Measurements from ENCODE around the gene CRYBG1.

The CRYBG1 gene

GRCh38 chr6:106614166-106614565 is 253.6 kb downstream of the CRYBG1 start:
- TF ChIP-seq CTCF (conservative IDR thresholded peaks at IDR 0.05; ENCODE audit: low read depth, low read length): no peak
- no peak overlapping the region for H3K4me3 ChIP-seq (ENCODE audit: low read depth, low read length)
- DNase-seq (ENCODE audit: low read depth): no peak

GRCh38 chr6:106614592-106615257 is 254.2 kb downstream of the CRYBG1 start:
- DNase-seq (ENCODE audit: low read depth): no peak
- no peak overlapping the region for H3K4me3 ChIP-seq (ENCODE audit: low read depth, low read length)
- no peak for TF ChIP-seq CTCF (conservative IDR thresholded peaks at IDR 0.05; ENCODE audit: low read depth, low read length)

GRCh38 chr6:106617302-106617701 is 256.8 kb downstream of the CRYBG1 start:
- DNase-seq (ENCODE audit: low read depth): no peak
- no peak overlapping the region for H3K4me3 ChIP-seq (ENCODE audit: low read depth, low read length)
- no peak for TF ChIP-seq CTCF (conservative IDR thresholded peaks at IDR 0.05; ENCODE audit: low read depth, low read length)

- no peak for DNase-seq (ENCODE audit: low read depth)
- H3K4me3 ChIP-seq (ENCODE audit: low read depth, low read length): no peak overlapping the region
- TF ChIP-seq CTCF (conservative IDR thresholded peaks at IDR 0.05; ENCODE audit: low read depth, low read length): no peak
Measured at GRCh38 chr6:106617857-106618256, 257.3 kb downstream of the CRYBG1 start.

GRCh38 chr6:106618324-106618723 is 257.8 kb downstream of the CRYBG1 start:
- DNase-seq (ENCODE audit: low read depth): no peak
- no peak for TF ChIP-seq CTCF (conservative IDR thresholded peaks at IDR 0.05; ENCODE audit: low read depth, low read length)
- H3K4me3 ChIP-seq (ENCODE audit: low read depth, low read length): no peak overlapping the region

GRCh38 chr6:106619223-106619622 is 258.7 kb downstream of the CRYBG1 start:
- H3K4me3 ChIP-seq (ENCODE audit: low read depth, low read length): no peak overlapping the region
- TF ChIP-seq CTCF (conservative IDR thresholded peaks at IDR 0.05; ENCODE audit: low read depth, low read length): no peak
- DNase-seq (ENCODE audit: low read depth): no peak

GRCh38 chr6:106620931-106621672 is 260.6 kb downstream of the CRYBG1 start:
- no peak overlapping the region for H3K4me3 ChIP-seq (ENCODE audit: low read depth, low read length)
- DNase-seq (ENCODE audit: low read depth): peak; percentile 90
- TF ChIP-seq CTCF (conservative IDR thresholded peaks at IDR 0.05; ENCODE audit: low read depth, low read length): no peak
